Measurements from ENCODE around the gene NDUFA6.
"Not testable (repeated sequence)": the region's sequence is repeated elsewhere in the genome, so short reads cannot be mapped to it uniquely, and the experiment has no call there.

Gene NDUFA6

DNA sequence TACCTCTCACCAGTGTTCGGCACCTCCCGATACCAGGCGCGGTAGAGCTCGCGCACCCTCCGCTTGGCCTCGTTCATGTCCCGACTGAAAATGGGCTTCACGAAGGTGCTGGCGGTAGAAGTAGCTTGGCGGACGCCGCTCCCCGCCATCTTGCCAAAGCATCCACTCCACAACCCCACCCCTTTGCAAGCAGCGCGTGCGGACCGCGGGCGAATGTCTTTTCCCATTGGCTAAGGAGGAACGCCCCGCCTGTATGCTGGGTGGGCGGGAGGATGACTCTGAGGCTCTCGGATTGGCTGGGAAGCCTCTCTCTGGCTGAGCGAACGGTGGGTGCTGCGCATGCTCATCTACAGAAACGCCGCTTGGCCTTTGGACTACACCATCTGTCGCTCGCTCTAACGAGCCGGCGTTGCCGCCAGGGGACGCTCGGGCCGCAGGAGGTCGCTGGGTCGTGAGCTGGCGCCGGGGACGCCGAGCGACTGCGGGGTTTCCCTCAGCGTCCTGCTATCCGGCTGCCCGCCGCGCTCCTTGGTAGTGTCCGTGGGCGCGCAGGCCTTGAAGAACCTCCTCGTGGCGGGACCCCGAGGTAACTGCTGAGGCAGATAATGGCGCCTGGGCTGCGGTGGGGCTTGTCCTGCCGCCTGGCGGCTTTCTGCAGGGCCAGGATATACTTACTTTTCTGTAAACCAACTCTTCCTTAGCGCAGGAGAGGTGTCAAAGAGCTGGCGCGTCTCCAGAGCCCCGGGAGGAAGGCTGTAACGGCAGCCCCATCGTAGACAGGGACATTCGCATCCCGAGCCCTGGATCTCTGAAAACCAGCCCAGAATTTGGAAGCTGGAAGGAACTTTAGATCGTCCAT, at the start of gene NDUFA6:
TSS of gene NDUFA6 (minus strand) at position 177 of the 859 bp plus-strand sequence. CDS start at position 149, 28 bp downstream.
- DNase-seq (ENCODE audit: low read depth in 2 of 3, low spot score in 2 of 3): peak; percentile 84 to 96 (median 87)

DNA sequence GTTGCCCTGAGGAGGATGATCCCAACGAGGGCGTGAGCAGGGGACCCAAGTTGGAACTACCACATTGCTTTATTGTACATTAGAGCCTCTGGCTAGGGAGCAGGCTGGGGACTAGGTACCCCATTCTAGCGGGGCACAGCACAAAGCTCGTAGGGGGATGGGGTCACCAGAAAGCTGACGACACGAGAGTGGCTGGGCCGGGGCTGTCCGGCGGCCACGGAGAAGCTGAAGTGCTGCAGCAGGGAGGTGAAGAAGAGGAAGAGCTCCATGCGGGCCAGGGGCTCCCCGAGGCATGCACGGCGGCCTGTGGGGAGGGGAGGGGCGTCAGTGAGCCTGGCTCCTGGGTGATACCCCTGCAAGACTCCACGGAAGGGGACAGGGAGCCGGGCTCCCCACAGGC, 49.6 kb upstream of the NDUFA6 start:
- not testable (repeated sequence) for DNase-seq (ENCODE audit: low read depth in 2 of 3, low spot score in 2 of 3)

DNA sequence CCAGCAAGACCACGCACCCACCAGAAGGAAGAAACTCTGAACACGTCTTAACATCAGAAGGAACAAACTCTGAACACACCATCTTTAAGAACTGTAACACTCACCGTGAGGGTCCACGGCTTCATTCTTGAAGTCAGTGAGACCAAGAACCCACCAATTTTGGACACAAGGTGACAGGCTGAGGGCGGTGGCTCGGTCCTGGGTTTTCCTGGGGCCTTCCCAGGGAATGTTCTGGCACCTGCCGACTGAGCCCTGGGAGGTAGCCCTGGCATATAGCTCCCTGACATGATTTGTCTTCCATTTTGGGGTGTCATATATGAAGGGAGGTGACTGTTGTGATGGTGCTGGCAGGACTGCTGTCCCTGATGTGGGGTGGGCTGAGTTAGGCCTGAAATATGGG, 48.9 kb upstream of the NDUFA6 start:
- DNase-seq (ENCODE audit: low read depth in 2 of 3, low spot score in 2 of 3): not testable (repeated sequence)

DNA sequence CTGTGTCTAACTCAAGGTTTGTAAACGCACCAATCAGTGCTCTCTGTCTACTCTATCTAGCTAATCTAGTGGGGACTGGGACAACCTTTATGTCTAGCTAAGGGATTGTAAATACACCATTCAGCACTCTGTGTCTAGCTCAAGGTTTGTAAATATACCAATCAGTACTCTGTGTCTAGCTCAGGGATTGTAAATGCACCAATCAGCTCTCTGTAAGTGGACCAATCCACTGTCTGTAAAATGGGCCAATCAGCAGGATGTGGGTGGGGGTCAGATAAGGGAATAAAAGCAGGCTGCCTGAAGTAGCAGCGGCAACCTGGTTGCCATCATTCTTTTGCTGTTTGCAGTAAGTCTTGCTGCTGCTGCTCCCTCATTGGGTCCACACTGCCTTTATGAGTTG, 48.4 kb upstream of the NDUFA6 start:
- no peak for DNase-seq (ENCODE audit: low read depth in 2 of 3, low spot score in 2 of 3)

DNA sequence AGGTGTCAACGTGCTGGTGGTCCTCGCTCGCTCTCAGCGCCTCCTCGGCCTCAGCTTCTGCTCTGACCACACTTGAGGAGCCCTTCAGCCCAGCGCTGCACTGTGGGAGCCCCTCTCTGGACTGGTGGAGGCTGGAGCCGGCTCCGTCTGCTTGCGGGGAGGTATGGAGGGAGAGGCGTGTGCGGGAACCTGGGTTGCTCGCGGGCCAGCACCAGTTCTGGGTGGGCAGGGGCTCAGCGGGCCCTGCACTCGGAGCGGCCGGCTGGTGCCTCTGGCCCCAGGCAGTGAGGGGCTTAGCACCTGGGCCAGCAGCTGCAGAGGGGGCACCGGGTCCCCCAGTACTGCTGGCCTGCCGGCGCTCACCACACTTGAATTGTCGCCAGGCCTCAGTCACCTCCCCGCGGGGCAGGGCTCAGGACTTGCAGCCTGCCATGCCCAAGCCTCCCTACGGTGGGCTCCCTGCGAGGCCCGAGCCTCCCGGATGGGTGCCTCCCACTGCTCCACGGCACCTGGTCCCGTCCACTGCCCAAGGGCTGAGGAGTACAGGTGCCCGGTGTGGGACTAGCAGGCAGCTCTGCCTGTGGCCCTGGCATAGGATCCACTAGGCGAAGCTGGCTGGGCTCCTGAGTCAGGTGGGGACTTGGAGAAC, 47.7 kb upstream of the NDUFA6 start:
- DNase-seq (ENCODE audit: low read depth in 2 of 3, low spot score in 2 of 3): no peak

DNA sequence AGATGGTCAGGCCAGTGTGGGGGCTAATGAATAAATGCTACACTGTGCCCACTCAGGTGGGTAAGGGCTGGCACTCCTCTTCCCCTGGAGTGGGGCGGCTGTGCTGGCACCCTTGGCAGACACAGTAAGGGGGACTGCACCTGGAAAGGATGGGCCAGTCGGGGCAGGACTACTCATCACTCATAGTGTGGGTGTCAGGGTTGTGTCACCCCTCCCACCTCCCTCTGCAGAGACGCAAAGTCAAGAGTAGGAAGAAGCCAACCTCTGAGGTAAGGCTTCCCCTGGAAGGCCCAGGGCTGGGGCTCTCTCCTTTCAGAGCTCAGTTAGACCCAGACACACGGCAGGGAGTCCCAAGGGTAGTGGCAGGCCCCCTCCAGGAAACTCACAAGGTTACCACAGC, 45.1 kb upstream of the NDUFA6 start:
- not testable (repeated sequence) for DNase-seq (ENCODE audit: low read depth in 2 of 3, low spot score in 2 of 3)

DNA sequence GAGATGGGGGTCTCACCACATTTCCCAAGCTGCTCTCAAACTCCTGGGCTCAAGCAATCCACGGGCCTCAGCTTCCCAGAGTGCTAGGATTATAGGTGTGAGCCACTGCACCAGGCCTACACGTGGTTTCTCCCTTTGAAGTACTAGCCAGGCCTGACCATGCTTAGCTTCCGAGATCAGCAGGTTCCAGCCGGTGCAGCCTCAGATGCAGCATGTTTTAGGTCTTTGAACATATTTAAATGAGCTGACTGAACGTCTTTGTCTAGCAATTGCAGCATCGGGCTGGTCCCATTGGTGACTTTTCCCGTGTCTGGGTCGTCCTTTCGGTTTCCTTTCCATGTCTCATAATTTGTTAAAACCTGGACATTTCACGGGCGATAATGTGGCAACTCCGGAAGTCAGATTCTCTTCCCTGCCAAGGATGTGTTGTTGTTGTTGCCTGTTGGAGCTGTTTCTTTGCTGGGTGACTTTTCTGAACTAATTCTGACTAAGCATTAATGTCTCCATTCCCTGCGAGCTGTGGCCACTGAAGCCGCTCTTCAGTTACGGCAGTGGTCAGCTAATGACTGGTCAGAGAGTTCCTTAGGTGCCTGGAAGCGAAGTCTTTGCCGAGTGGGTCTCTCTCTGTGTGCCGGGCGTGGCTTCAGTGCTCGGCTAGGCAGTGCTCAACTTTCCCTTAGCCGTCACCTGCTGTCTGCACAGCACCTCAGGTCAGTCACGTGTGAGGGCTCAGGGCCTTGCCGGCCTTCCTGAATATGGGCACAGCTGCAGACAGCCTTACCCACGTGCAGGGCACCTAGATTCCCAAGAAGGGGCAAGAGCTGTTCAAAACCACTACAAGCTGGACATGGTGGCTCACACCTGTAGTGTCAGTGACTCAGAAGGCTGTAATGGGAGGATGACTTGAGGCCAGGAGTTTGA, 43.8 kb upstream of the NDUFA6 start:
- DNase-seq (ENCODE audit: low read depth in 2 of 3, low spot score in 2 of 3): no peak

DNA sequence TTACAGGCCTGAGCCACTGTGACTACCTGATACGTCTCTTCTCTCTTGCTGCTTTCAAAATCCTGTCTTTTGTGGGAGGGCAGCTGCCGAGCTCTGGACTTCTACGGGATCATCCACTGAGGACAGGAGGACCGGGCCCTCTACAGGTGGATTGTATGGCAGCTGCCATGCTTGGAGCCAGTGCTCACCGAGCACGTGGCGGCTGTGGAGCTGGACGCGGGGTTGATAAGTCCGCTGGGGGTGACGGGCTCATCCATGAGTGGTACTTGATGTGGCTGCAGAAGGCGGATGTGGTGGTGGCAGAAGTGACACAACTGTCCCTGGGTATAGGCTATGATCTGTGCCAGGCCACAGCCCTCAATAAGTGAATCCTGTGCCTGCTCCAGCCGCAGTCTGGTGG, 41.9 kb upstream of the NDUFA6 start:
- DNase-seq (ENCODE audit: low read depth in 2 of 3, low spot score in 2 of 3): no peak

DNA sequence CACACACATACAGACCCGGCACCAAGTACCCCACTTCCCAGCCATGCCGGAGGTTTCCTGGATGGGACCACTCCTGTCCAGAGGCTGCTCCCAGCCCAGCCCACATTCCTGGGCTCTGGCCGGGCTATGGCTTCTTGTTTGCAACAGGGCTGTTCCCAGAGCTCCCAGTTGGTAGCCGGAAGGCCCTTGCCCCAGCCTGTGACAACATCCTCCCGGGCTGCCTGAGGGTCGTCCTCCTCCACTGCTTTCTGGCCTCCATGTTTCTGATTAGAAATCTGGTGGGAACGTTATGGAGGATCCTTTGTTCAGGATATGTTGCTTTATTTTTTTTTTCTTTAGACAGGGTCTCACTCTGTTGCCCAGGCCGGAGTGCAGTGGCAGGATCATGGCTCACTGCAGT, 41.0 kb upstream of the NDUFA6 start:
- DNase-seq (ENCODE audit: low read depth in 2 of 3, low spot score in 2 of 3): no peak

DNA sequence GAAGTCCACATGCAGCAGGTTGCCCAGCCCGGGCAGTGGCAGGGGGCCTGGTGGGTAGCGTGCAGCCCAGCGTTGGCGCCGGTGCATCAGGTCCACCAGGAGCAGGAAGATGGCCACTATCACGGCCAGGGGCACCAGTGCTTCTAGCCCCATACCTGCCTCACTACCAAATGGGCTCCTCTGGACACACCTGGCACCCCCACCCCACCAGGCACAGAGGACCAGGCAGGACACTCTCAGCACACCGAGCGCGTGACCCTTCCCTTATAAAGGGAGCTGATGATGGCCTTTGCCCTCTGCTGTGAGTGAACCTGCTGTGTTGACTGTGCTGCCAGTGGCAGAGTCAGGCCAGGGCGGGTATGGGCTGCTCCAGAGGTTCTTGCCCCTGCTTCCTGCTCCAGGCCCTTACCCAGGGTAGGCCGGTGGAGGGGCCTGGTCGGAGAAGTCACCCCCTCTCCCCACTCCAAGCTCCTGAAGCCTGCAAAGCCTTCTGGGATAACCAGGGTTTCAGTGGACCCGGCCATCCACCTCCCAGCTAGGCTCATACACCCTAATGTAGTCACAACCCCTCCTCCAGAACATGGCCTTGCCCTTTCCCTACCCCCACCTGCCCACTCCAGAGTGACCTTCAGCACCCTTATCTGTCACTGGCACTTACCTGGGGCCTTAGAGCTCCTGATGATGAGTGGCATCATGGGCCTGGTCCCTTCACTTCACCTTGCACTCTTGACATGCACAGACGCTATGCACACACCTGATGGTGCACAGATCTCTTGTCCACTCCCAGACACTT, 40.3 kb upstream of the NDUFA6 start, which contains the start of gene CYP2D6:
TSS of gene CYP2D6 (minus strand) at position 172 of the 793 bp plus-strand sequence. CDS start at position 153, 19 bp downstream.
- DNase-seq (ENCODE audit: low read depth in 2 of 3, low spot score in 2 of 3): not testable (repeated sequence)

DNA sequence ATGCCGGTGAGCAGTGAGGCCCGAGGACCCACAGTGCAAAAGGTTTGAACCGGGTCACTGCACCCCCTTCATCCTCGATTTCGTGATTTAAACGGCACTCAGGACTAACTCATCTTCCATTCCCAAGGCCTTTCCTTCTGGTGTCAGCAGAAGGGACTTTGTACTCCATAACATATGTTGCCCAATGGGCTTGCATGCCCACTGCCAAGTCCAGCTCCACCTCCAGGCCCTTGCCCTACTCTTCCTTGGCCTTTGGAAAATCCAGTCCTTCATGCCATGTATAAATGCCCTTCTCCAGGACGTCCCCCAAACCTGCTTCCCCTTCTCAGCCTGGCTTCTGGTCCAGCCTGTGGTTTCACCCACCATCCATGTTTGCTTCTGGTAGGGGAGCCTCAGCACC, 39.6 kb upstream of the NDUFA6 start:
- DNase-seq (ENCODE audit: low read depth in 2 of 3, low spot score in 2 of 3): not testable (repeated sequence)

DNA sequence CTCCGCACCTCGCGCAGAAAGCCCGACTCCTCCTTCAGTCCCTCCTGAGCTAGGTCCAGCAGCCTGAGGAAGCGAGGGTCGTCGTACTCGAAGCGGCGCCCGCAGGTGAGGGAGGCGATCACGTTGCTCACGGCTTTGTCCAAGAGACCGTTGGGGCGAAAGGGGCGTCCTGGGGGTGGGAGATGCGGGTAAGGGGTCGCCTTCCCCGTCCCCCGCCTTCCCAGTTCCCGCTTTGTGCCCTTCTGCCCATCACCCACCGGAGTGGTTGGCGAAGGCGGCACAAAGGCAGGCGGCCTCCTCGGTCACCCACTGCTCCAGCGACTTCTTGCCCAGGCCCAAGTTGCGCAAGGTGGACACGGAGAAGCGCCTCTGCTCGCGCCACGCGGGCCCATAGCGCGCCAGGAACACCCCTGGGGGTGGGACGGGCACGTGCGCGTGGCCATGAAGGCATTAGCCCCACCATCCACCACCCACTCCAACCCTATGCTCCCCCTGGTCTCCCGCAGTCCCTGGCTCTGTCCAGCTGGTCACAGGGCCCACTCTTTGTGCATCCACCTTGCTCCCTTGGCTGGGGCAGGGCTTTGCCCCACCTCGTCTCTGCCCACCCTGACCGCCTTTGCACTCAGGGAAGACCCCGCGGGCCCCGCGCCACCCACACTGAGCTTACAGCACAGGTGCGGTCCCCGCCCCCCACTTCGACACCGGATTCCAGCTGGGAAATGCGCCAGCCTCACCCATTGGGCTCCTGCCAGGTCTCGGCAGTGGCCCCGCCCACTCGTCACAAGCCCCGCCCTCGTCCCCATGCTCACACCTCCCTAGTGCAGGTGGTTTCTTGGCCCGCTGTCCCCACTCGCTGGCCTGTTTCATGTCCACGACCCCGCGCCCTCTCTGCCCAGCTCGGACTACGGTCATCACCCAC, 38.5 kb upstream of the NDUFA6 start:
- not testable (repeated sequence) for DNase-seq (ENCODE audit: low read depth in 2 of 3, low spot score in 2 of 3)

DNA sequence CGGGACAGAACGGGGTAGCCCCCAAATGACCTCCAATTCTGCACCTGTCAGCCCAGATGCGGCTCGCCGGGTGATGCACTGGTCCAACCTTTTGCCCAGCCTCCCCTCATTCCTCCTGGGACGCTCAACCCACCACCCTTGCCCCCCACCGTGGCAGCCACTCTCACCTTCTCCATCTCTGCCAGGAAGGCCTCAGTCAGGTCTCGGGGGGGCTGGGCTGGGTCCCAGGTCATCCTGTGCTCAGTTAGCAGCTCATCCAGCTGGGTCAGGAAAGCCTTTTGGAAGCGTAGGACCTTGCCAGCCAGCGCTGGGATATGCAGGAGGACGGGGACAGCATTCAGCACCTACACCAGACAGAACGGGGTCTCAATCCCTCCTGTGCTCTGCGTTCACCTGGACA, 37.4 kb upstream of the NDUFA6 start:
- not testable (repeated sequence) for DNase-seq (ENCODE audit: low read depth in 2 of 3, low spot score in 2 of 3)

DNA sequence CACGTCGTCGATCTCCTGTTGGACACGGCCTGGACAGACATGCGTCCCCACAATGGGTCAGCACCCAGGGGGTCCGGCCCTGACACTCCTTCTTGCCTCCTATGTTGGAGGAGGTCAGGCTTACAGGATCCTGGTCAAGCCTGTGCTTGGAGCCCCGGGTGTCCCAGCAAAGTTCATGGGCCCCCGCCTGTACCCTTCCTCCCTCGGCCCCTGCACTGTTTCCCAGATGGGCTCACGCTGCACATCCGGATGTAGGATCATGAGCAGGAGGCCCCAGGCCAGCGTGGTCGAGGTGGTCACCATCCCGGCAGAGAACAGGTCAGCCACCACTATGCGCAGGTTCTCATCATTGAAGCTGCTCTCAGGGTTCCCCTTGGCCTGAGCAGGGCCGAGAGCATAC, 37.0 kb upstream of the NDUFA6 start:
- no peak for DNase-seq (ENCODE audit: low read depth in 2 of 3, low spot score in 2 of 3)

DNA sequence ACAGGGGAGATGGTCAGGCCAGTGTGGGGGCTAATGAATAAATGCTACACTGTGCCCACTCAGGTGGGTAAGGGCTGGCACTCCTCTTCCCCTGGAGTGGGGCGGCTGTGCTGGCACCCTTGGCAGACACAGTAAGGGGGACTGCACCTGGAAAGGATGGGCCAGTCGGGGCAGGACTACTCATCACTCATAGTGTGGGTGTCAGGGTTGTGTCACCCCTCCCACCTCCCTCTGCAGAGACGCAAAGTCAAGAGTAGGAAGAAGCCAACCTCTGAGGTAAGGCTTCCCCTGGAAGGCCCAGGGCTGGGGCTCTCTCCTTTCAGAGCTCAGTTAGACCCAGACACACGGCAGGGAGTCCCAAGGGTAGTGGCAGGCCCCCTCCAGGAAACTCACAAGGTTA, 33.0 kb upstream of the NDUFA6 start:
- not testable (repeated sequence) for DNase-seq (ENCODE audit: low read depth in 2 of 3, low spot score in 2 of 3)

DNA sequence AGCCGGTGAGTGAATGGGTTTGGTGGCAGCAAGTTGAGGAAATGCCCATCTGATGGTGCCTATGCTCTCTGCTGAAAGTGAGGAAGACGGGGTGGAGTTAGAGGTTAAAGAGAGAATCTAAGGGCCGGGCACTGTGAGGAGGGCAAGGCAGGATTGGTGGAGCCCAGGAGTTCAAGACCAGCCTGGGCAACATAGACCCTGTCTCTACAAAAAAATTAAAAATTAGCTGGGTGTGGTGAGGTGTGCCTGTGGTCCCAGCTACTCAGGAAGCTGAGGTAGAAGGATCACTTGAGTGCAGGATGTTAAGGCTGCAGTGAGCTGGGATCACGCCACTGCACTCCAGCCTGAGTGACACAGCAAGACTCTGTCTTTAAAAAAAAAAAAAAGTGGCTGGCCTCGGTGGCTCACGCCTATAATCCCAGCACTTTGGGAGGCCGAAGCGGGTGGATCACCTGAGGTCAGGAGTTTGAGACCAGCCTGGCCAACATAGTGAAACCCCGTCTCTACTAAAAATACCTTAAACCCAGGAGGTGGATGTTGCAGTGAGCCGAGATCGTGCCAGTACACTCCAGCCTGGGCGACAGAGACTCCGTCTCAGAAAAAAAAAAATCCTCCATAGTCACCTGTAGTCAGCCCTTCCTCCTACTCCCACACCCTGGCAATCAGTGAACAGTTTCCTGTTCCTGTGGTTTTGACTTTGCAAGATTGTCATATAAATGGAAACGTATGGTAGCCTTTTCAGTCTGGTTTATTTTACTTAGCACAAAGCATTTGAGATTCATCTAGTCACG, 29.9 kb upstream of the NDUFA6 start:
- not testable (repeated sequence) for DNase-seq (ENCODE audit: low read depth in 2 of 3, low spot score in 2 of 3)

DNA sequence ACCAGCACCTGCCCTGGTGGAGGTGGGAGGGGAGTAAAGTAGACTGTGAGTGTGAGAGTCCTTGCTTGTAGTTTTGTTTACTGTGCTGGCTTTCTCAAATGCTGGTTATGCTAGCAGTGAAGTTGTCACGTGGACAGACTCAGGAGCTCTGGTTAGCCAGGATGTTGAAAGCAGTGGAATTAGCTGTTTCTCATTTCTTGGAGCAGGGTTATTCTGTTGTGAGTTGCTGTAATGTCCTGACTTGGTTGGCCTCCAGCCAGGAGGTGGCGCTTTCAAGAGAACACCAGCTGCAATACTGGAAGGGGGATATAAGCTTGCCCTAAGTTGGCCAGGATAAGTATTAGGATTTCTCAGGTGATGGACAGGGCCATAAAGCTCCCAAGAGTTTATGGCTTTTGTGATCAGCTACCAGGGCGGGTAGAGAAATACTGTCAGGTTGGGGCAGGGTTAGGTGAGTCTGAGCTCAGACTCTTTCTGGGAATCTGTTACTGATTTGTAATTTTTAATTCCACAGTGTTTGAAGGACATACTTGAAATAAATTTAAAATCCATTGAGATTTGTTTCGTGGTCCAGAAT, 26.4 kb upstream of the NDUFA6 start:
- no peak for DNase-seq (ENCODE audit: low read depth in 2 of 3, low spot score in 2 of 3)

DNA sequence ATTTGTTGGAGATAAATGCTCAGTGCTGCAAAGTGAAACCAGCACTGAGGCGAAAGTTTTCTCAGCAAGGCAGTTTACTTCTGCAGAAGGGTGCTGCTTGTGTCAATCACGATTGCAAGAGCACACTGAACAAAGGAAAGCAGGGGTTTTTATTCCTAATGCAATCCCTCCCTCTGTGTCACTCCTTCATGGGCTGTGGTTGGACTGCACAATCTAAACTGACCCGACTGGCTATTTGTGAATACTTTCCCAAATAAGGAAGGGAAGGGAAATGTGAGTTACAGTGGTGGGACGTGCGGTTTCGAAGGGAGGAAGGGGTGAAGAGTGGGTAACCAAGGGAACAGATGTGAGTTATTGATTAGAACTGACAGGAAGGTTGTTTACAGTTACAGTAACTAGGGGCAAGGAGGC, 24.9 kb upstream of the NDUFA6 start:
- DNase-seq (ENCODE audit: low read depth in 2 of 3, low spot score in 2 of 3): not testable (repeated sequence)
